Loucy (cell line): ENCODE measurements around the gene METTL6.

Experiments
- EZH2phosphoT487 ChIP-seq: fragments of 200-600 bp; IDR thresholded peaks from 2 replicates; pipeline ENCODE4 v1.6.1; 2018; ENCODE audit warnings: antibody characterized with exemption, mild to moderate bottlenecking, moderate library complexity, borderline replicate concordance
- TF ChIP-seq, protein P1 (sequence below): fragments of 200-600 bp; sonication (generic); conservative IDR thresholded peaks from 2 replicates; pipeline ENCODE4 v1.5.1; 2014; ENCODE audit warnings: mild to moderate bottlenecking, antibody characterized with exemption, low read length

DNA sequence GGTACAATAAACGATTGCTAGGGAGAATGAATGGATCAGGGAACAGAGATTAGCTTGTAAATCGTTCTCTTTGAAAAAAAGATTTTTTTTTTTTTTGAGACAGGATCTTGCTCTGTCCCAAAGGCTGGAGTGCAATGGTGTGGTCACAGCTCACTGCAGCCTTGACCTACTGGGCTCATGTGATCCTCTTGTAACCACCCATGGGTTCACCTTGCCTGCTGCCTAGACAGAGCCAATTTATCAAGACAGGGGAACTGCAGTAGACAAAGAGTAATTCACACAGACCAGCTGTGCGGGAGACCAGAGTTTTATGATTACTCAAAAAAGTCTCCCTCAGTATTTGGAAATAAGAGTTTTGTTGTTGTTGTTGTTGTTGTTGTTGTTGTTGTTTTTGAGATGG lies 39.6 kb downstream of the METTL6 start:
- TF ChIP-seq, protein P1, sequence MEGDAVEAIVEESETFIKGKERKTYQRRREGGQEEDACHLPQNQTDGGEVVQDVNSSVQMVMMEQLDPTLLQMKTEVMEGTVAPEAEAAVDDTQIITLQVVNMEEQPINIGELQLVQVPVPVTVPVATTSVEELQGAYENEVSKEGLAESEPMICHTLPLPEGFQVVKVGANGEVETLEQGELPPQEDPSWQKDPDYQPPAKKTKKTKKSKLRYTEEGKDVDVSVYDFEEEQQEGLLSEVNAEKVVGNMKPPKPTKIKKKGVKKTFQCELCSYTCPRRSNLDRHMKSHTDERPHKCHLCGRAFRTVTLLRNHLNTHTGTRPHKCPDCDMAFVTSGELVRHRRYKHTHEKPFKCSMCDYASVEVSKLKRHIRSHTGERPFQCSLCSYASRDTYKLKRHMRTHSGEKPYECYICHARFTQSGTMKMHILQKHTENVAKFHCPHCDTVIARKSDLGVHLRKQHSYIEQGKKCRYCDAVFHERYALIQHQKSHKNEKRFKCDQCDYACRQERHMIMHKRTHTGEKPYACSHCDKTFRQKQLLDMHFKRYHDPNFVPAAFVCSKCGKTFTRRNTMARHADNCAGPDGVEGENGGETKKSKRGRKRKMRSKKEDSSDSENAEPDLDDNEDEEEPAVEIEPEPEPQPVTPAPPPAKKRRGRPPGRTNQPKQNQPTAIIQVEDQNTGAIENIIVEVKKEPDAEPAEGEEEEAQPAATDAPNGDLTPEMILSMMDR = no peak
- TF ChIP-seq EZH2phosphoT487 = no peak
